ENCODE measurements around the gene FOXI2. TPM values are rescaled to one million over a fixed set of nuclear protein-coding genes. Genes with fewer than 3 reads are reported as not detected.

Gene FOXI2
- total and polyA plus RNA-seq, 9 of the 15 experiments (the other 6 are each of a cell fraction or from before 2014, with no cell fraction given): not detected

- no peak overlapping the region for H3K27ac ChIP-seq (ENCODE audit: extremely low read depth, low read depth, low read length)
- WGBS (ENCODE audit: insufficient coverage, low coverage, missing lambda C conversion rate): 0% methylated on average over 2 of the region's 3 CpGs
- no peaks in the 10 kb centered on the region for H3K4me1 ChIP-seq (replicated peaks in 1 of 2; ENCODE audit: control insufficient read depth in 2 of 2, insufficient read depth in 2 of 2, low read length in 2 of 2)
- no peaks in the 10 kb centered on the region for H3K9me1 ChIP-seq (ENCODE audit: control insufficient read depth, insufficient read depth, low read length)
- CTCF ChIA-PET (ENCODE audit: low intra/inter-chr PET ratio): no interaction called here
- no peak overlapping the region for H3K4me2 ChIP-seq (ENCODE audit: insufficient read depth, low read length)
- ATAC-seq (no peak), DNase-seq (ENCODE audit: extremely low read depth in 1 of 4, low spot score in 3 of 4) (peak in 1 of 4 experiments; percentile 7), FAIRE-seq (no peak)
- intact Hi-C loops (cut with micrococcal nuclease) (loop anchor here (5.0 to 10.0 kb wide), 2 partner anchors 136 to 299 kb away; no protein-coding TSS in a partner anchor), in situ Hi-C loops (cut with MboI) (no loop called here)
- H2AFZ ChIP-seq (ENCODE audit: low read depth, low read length): no peak overlapping the region
- H4K20me1 ChIP-seq (replicated peaks; ENCODE audit: control insufficient read depth, insufficient read depth, low read length): no peaks in the 10 kb centered on the region
- no peaks in the 10 kb centered on the region for H3K9me3 ChIP-seq (replicated peaks; ENCODE audit: control insufficient read depth, insufficient read depth, low read depth, low read length)
- H3K9ac ChIP-seq (ENCODE audit: insufficient read depth in 1 of 2, low read depth in 2 of 2, low read length in 2 of 2): no peak overlapping the region
- TF ChIP-seq, protein P1, sequence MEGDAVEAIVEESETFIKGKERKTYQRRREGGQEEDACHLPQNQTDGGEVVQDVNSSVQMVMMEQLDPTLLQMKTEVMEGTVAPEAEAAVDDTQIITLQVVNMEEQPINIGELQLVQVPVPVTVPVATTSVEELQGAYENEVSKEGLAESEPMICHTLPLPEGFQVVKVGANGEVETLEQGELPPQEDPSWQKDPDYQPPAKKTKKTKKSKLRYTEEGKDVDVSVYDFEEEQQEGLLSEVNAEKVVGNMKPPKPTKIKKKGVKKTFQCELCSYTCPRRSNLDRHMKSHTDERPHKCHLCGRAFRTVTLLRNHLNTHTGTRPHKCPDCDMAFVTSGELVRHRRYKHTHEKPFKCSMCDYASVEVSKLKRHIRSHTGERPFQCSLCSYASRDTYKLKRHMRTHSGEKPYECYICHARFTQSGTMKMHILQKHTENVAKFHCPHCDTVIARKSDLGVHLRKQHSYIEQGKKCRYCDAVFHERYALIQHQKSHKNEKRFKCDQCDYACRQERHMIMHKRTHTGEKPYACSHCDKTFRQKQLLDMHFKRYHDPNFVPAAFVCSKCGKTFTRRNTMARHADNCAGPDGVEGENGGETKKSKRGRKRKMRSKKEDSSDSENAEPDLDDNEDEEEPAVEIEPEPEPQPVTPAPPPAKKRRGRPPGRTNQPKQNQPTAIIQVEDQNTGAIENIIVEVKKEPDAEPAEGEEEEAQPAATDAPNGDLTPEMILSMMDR (IDR thresholded peaks at IDR 0.05 in 2 of 3, conservative IDR thresholded peaks at IDR 0.05 in 1 of 3; ENCODE audit: insufficient read depth in 2 of 3, low read depth in 1 of 3, low read length in 3 of 3): peak in 1 of 3 experiments; percentile 34; a peak in 2 of 6 replicates
- no peak for TF ChIP-seq HDAC3 (IDR thresholded peaks at IDR 0.05; ENCODE audit: borderline replicate concordance, partially characterized antibody)
- peak in 1 of 2 experiments; percentile 37; a peak in 2 of 4 replicates for TF ChIP-seq RAD21 (CRISPR knock-in tag; conservative IDR thresholded peaks at IDR 0.05 in 1 of 2, IDR thresholded peaks at IDR 0.05 in 1 of 2)
- no TSS peak for BruUV-seq (replicated peaks)
- no peaks in the 10 kb centered on the region for H3K27me3 ChIP-seq (ENCODE audit: control insufficient read depth in 2 of 2, insufficient read depth in 2 of 2, low read length in 2 of 2)
- H3K4me3 ChIP-seq: no peak overlapping the region
- H3K36me3 ChIP-seq (ENCODE audit: control insufficient read depth, insufficient read depth, low read length): no peaks in the 10 kb centered on the region
- no peaks in the 10 kb centered on the region for H3K79me2 ChIP-seq (ENCODE audit: control insufficient read depth, insufficient read depth, low read length)
- POLR2A ChIA-PET: interaction anchor here (0.6 kb wide), 1 partner anchor 436 kb away, joined by 3 read pairs; no protein-coding TSS in a partner anchor
These were observed 21.1 kb upstream of the FOXI2 start for GRCh38 chr10:127715782-127716378.

All from K562 (cell line).